Keratinocyte (primary cell): ENCODE data around the gene PLCH2. TPM values are rescaled to one million over a fixed set of nuclear protein-coding genes. Genes with fewer than 3 reads are reported as not detected.

Source experiments
- DNase-seq: peaks from one replicate; pipeline ENCODE4 v3.0.0-alpha.2; 2011; ENCODE audit warnings: low read depth, missing footprints, low spot score
- FAIRE-seq: peaks from 2 replicates; lab custom pipeline; 2011; peaks lifted over from hg19 to GRCh38; lab: Jason Lieb, UNC
- H2AFZ ChIP-seq: 2 replicates; pipeline ENCODE4 v1.6.0; 2012; ENCODE audit warnings: low read length, control low read depth, inconsistent platforms; ENCODE audit not compliant: control insufficient read depth
- H3K27ac ChIP-seq: 2 replicates; pipeline ENCODE4 v1.5.1; 2011; ENCODE audit warnings: low read length; ENCODE audit not compliant: control insufficient read depth, insufficient read depth
- H3K27me3 ChIP-seq: 3 replicates; pipeline ENCODE4 v1.6.0; 2011; ENCODE audit warnings: low read length; ENCODE audit not compliant: control insufficient read depth, insufficient read depth; ENCODE audit errors: extremely low read depth
- H3K36me3 ChIP-seq, 2 experiments: 2 replicates in 1 of 2; 3 replicates in 1 of 2; pipeline ENCODE4 v1.5.1; 2011; ENCODE audit warnings: low read length in 2 of 2, mild to moderate bottlenecking in 1 of 2; ENCODE audit not compliant: control insufficient read depth in 2 of 2, insufficient read depth in 2 of 2; ENCODE audit errors: extremely low read depth in 1 of 2
- H3K4me1 ChIP-seq: 3 replicates; pipeline ENCODE4 v1.5.1; 2011; ENCODE audit warnings: low read length; ENCODE audit not compliant: control insufficient read depth, insufficient read depth; ENCODE audit errors: extremely low read depth
- H3K4me2 ChIP-seq: 3 replicates; pipeline ENCODE4 v1.6.0; 2011; ENCODE audit warnings: low read depth, low read length; ENCODE audit not compliant: control insufficient read depth, insufficient read depth; ENCODE audit errors: extremely low read depth
- H3K4me3 ChIP-seq, 3 experiments: fragments of 200-600 bp in 1 of 3; sonication (generic) in 1 of 3; 2 replicates in 2 of 3; 3 replicates in 1 of 3; pipeline ENCODE4 v1.5.1; 2011 to 2016; ENCODE audit warnings: low read length in 3 of 3, mild to moderate bottlenecking in 3 of 3, control low read depth in 2 of 3, inconsistent platforms in 1 of 3, low read depth in 1 of 3, mixed read lengths in 1 of 3, mixed run types in 1 of 3, moderate library complexity in 1 of 3; ENCODE audit not compliant: control insufficient read depth in 2 of 3, insufficient read depth in 2 of 3; ENCODE audit errors: extremely low read depth in 1 of 3
- H3K79me2 ChIP-seq: 2 replicates; pipeline ENCODE4 v1.6.0; 2012; ENCODE audit warnings: low read length; ENCODE audit not compliant: control insufficient read depth, insufficient read depth
- H3K9ac ChIP-seq: 3 replicates; pipeline ENCODE4 v1.6.0; 2011; ENCODE audit warnings: low read length; ENCODE audit not compliant: control insufficient read depth, insufficient read depth; ENCODE audit errors: extremely low read depth
- H3K9me1 ChIP-seq: 3 replicates; pipeline ENCODE4 v1.6.0; 2011; ENCODE audit warnings: low read length; ENCODE audit not compliant: control insufficient read depth, insufficient read depth; ENCODE audit errors: extremely low read depth
- H3K9me3 ChIP-seq: 2 replicates; pipeline ENCODE4 v1.5.1; 2012; ENCODE audit warnings: low read depth, low read length; ENCODE audit not compliant: control insufficient read depth
- H4K20me1 ChIP-seq: 3 replicates; pipeline ENCODE4 v1.6.0; 2011; ENCODE audit warnings: low read length; ENCODE audit not compliant: control insufficient read depth, insufficient read depth; ENCODE audit errors: extremely low read depth
- CTCF ChIP-seq, 3 experiments: IDR thresholded peaks in 1 of 3; conservative IDR thresholded peaks in 1 of 3; optimal IDR thresholded peaks in 1 of 3; 2 replicates in 2 of 3; 3 replicates in 1 of 3; pipeline versions ENCODE3 to v1.5.1; 2011; ENCODE audit warnings: low read length in 3 of 3, mild to moderate bottlenecking in 3 of 3, moderate library complexity in 2 of 3, control low read depth in 1 of 3, inconsistent platforms in 1 of 3; ENCODE audit not compliant: insufficient read depth in 2 of 3; ENCODE audit errors: extremely low read depth in 1 of 3
- EZH2 ChIP-seq: IDR thresholded peaks from one replicate; pipeline ENCODE4 v1.6.1; 2012; ENCODE audit warnings: inconsistent platforms, mild to moderate bottlenecking, low read length, moderate library complexity
- dilution Hi-C: fragments of 300-500 bp; cut with MboI; formaldehyde crosslinking; loops from one replicate; pipeline ENCODE4 v1.7.0; 2020; ENCODE audit warnings: low sequenced_read_pairs; ENCODE audit not compliant: extremely low pct_ligation_motif_present
- polyA plus RNA-seq, 5 experiments: library from polyadenylated mRNA; depleted of rRNA in 3 of 5; stranded (reverse) in 3 of 5; stranded (forward) in 1 of 5; unstranded in 1 of 5; fragments of >200 nt; gene quantifications; 1 replicate in 1 of 5; 2 replicates in 3 of 5; 3 replicates in 1 of 5; pipeline versions ENCODE4 v1.2.1 to v1.2.3, GENCODE V29; 2011 to 2012; ENCODE audit warnings: missing spikeins in 2 of 5, low read depth in 1 of 5, low replicate concordance in 1 of 5

PLCH2 gene
- polyA plus RNA-seq, 1 donor (not counting 4 experiments of a cell fraction or from before 2014, with no cell fraction given), result 57.4 TPM

GRCh38 chr1:2502210-2502609, 26.1 kb downstream of the PLCH2 start:
- dilution Hi-C loops, result no loop called here
- H4K20me1 ChIP-seq, result no peaks in the 10 kb centered on the region

GRCh38 chr1:2502661-2503553, 26.8 kb downstream of the PLCH2 start:
- H3K9ac ChIP-seq, result no peak overlapping the region
- FAIRE-seq (no peak), DNase-seq (no peak)
- no peaks in the 10 kb centered on the region for H3K79me2 ChIP-seq
- TF ChIP-seq EZH2, result no peak
- no peak for TF ChIP-seq CTCF (optimal IDR thresholded peaks at IDR 0.05 in 1 of 3, IDR thresholded peaks at IDR 0.05 in 1 of 3, conservative IDR thresholded peaks at IDR 0.05 in 1 of 3; ENCODE audit: extremely low read depth in 1 of 3, insufficient read depth in 2 of 3, low read length in 3 of 3)
- H3K4me2 ChIP-seq, result no peak overlapping the region
- peaks cover 10 to 16% of the 10 kb centered on the region in 2 experiments for H3K36me3 ChIP-seq
- no peaks in the 10 kb centered on the region for H3K9me3 ChIP-seq
- no peak overlapping the region for H2AFZ ChIP-seq
- dilution Hi-C loops, result no loop called here
- H4K20me1 ChIP-seq, result no peaks in the 10 kb centered on the region
- H3K4me1 ChIP-seq, result peaks cover 7% of the 10 kb centered on the region
- no peak overlapping the region for H3K27ac ChIP-seq
- H3K27me3 ChIP-seq, result no peaks in the 10 kb centered on the region
- H3K9me1 ChIP-seq, result no peaks in the 10 kb centered on the region
- no peak overlapping the region for H3K4me3 ChIP-seq

More at GRCh38 chr1:2502210-2502609, 26.1 kb downstream of the PLCH2 start:
- H3K27ac ChIP-seq, result no peak overlapping the region
- H2AFZ ChIP-seq, result no peak overlapping the region
- H3K4me2 ChIP-seq, result no peak overlapping the region
- peaks cover 7% of the 10 kb centered on the region for H3K4me1 ChIP-seq
- no peak for DNase-seq
- H3K4me3 ChIP-seq, result no peak overlapping the region
- no peaks in the 10 kb centered on the region for H3K9me1 ChIP-seq
- TF ChIP-seq CTCF (optimal IDR thresholded peaks at IDR 0.05 in 1 of 3, IDR thresholded peaks at IDR 0.05 in 1 of 3, conservative IDR thresholded peaks at IDR 0.05 in 1 of 3; ENCODE audit: extremely low read depth in 1 of 3, insufficient read depth in 2 of 3, low read length in 3 of 3), result no peak
- no peak for TF ChIP-seq EZH2
- H3K9ac ChIP-seq, result no peak overlapping the region
- no peaks in the 10 kb centered on the region for H3K79me2 ChIP-seq
- FAIRE-seq, result no peak
- H3K27me3 ChIP-seq, result no peaks in the 10 kb centered on the region
- peaks cover 10 to 17% of the 10 kb centered on the region in 2 experiments for H3K36me3 ChIP-seq
- no peaks in the 10 kb centered on the region for H3K9me3 ChIP-seq
